Psoas muscle (tissue), 8 donors: ENCODE measurements around the gene COL6A1. TPM values are rescaled to one million over a fixed set of nuclear protein-coding genes. Genes with fewer than 3 reads are reported as not detected.

Experiments
- ATAC-seq, 4 donors: fragments of 200-7000 bp; cut with Tn5 transposase; one replicate each; pipeline ENCODE4 v1.9.1; 2020; ENCODE audit warnings: moderate library complexity in 3 of 4, mild to moderate bottlenecking in 2 of 4
- DNase-seq, 2 donors: peaks; one replicate each; pipeline ENCODE4 v3.0.0-alpha.2; 2020
- H3K27ac ChIP-seq: fragments of 200-600 bp; one replicate; pipeline ENCODE4 v1.8.0; 2022
- H3K27me3 ChIP-seq, 3 donors: fragments of 200-600 bp in 1 of 3; one replicate each; pipeline versions ENCODE4 v1.6.1 to v1.8.0; 2013 to 2022; ENCODE audit warnings: low read length in 2 of 3, mild to moderate bottlenecking in 2 of 3, moderate library complexity in 1 of 3; ENCODE audit not compliant: insufficient read depth in 3 of 3
- H3K36me3 ChIP-seq, 2 donors: fragments of 200-600 bp in 1 of 2; one replicate each; pipeline versions ENCODE4 v1.6.1 to v1.8.0; 2013 to 2022; ENCODE audit warnings: low read depth in 1 of 2, mild to moderate bottlenecking in 1 of 2, moderate library complexity in 1 of 2; ENCODE audit not compliant: insufficient read depth in 1 of 2
- H3K4me1 ChIP-seq: fragments of 200-600 bp; one replicate; pipeline ENCODE4 v1.8.0; 2022
- H3K4me3 ChIP-seq: fragments of 200-600 bp; one replicate; pipeline ENCODE4 v1.8.0; 2022; ENCODE audit warnings: mild to moderate bottlenecking
- H3K9me3 ChIP-seq: fragments of 200-600 bp; one replicate; pipeline ENCODE4 v1.8.0; 2022
- CTCF ChIP-seq: fragments of 200-600 bp; IDR thresholded peaks from one replicate; pipeline ENCODE4 v1.8.0; 2022; ENCODE audit warnings: antibody characterized with exemption
- WGBS, 3 donors: extraction: QIAGEN DNeasy Blood & Tissue Kit; methylation state at CpG; one replicate each; pipeline versions ENCODE4 v1.1.6 to v1.1.7; 2013; 5-methylcytosine and 5-hydroxymethylcytosine counted together
- intact Hi-C, 2 donors: fragments of 100-400 bp; cut with DNase I; formaldehyde crosslinking; loops; one replicate each; pipeline versions ENCODE4 v1.11.0 to v1.14.2; 2022
- polyA plus RNA-seq, 3 donors: library from polyadenylated mRNA; stranded (reverse); fragments of 200-250 nt; gene quantifications; one replicate each; pipeline ENCODE4 v1.2.3, GENCODE V29; 2013
- total RNA-seq, 4 donors: library from RNA; stranded (reverse); fragmentation: NEBNext Ultra II Directional in 2 of 4; extraction: Animal tissue kit (Norgen Biotek cat#: 25700) in 2 of 4; gene quantifications; one replicate each; pipeline versions ENCODE4 v1.2.1 to v1.2.4, GENCODE V29; 2021 to 2023
- donor health status: healthy with polysubstance abuse.
- donor health status: DM: no; HTN: no; CAD: no; lungs with moderate emphysema.
- donor health status: Bipolar disorder and iron deficiency.
- donor health status: healthy.
- donor health status: DM: yes; HTN: yes; CAD: no.
- donor health status: DM: no; HTN: no; CAD: no.
- donor health status: DM: no; HTN: no; CAD: no.
- donor health status: DM: yes; HTN: yes; CAD: no.

Gene COL6A1
- total and polyA plus RNA-seq, 7 donors = 29.4 to 83.0 (median 36.1) TPM

- H3K27ac ChIP-seq = no peak overlapping the region
- ATAC-seq = no peak
Measured at GRCh38 chr21:45952974-45953373, 28.6 kb upstream of the COL6A1 start.

GRCh38 chr21:45954261-45954660 lies 27.3 kb upstream of the COL6A1 start:
- Histone ChIP-seq H3K4me3 (no peak overlapping the region), H3K9me3 (no peaks in the 10 kb centered on the region), H3K36me3 (no peaks in the 10 kb centered on the region), H3K4me1 (no peaks in the 10 kb centered on the region), H3K27me3 (peaks cover 0 to 62% (median 15%) of the 10 kb centered on the region in 3 donors), H3K27ac (no peak overlapping the region)
- intact Hi-C loops = no loop called here
- DNase-seq (no peak), ATAC-seq (peak in 1 of 4 donors; percentile 35)
- WGBS, 3 donors = 14 to 35% (median 24%) methylated on average over 12 of the region's 12 CpGs
- TF ChIP-seq CTCF = no peak

More at GRCh38 chr21:45952974-45953373, 28.6 kb upstream of the COL6A1 start:
- no peaks in the 10 kb centered on the region for H3K4me1 ChIP-seq
- no peaks in the 10 kb centered on the region for H3K9me3 ChIP-seq
- intact Hi-C loops = no loop called here
- H3K36me3 ChIP-seq = no peaks in the 10 kb centered on the region
- DNase-seq = no peak
- H3K27me3 ChIP-seq = peaks cover 0 to 62% (median 15%) of the 10 kb centered on the region in 3 donors
- 58 to 68% (median 64%) methylated on average over 11 of the region's 11 CpGs for WGBS, 3 donors
- H3K4me3 ChIP-seq = no peak overlapping the region
- TF ChIP-seq CTCF = no peak

GRCh38 chr21:45954921-45955320 lies 26.6 kb upstream of the COL6A1 start:
- DNase-seq (no peak), ATAC-seq (no peak)
- no peaks in the 10 kb centered on the region for H3K9me3 ChIP-seq
- no peaks in the 10 kb centered on the region for H3K4me1 ChIP-seq
- no peak overlapping the region for H3K4me3 ChIP-seq
- peaks cover 0 to 60% (median 13%) of the 10 kb centered on the region in 3 donors for H3K27me3 ChIP-seq
- no peak for TF ChIP-seq CTCF
- H3K27ac ChIP-seq = no peak overlapping the region
- no peaks in the 10 kb centered on the region for H3K36me3 ChIP-seq
- intact Hi-C loops = no loop called here
- WGBS, 3 donors = 90 to 92% (median 91%) methylated on average over 6 of the region's 6 CpGs

- intact Hi-C loops = no loop called here
- no peak for DNase-seq
- WGBS, 3 donors = 79 to 82% (median 80%) methylated on average over 4 of the region's 4 CpGs
- no peak for TF ChIP-seq CTCF
- Histone ChIP-seq H3K27ac (peak overlapping the region; percentile 46), H3K4me1 (no peaks in the 10 kb centered on the region), H3K27me3 (peaks cover 0 to 39% (median 4%) of the 10 kb centered on the region in 3 donors), H3K36me3 (no peaks in the 10 kb centered on the region), H3K4me3 (no peak overlapping the region), H3K9me3 (no peaks in the 10 kb centered on the region)
- no peak for ATAC-seq
Measured at GRCh38 chr21:45957551-45957950, 24.0 kb upstream of the COL6A1 start.

GRCh38 chr21:45957981-45958600 lies 23.5 kb upstream of the COL6A1 start:
- Histone ChIP-seq H3K36me3 (no peaks in the 10 kb centered on the region), H3K9me3 (no peaks in the 10 kb centered on the region), H3K4me1 (no peaks in the 10 kb centered on the region), H3K27me3 (peaks cover 0 to 39% (median 1%) of the 10 kb centered on the region in 3 donors), H3K4me3 (no peak overlapping the region), H3K27ac (peak overlapping the region; percentile 46)
- 13 to 20% (median 15%) methylated on average over 7 of the region's 7 CpGs for WGBS, 3 donors
- peak in 3 of 4 donors; percentile 52 to 77 (median 70) for ATAC-seq
- no peak for TF ChIP-seq CTCF
- intact Hi-C loops = no loop called here
- peak in 1 of 2 donors; percentile 61 for DNase-seq
